GM04504 (cell line): ENCODE data around the gene ABCG8.

Experiments used
- DNase-seq: peaks from one replicate; pipeline ENCODE4 v3.0.0-alpha.2; 2012; ENCODE audit warnings: low read depth

ABCG8 gene

GRCh38 chr2:43925431-43925830 is 86.7 kb downstream of the ABCG8 start:
- no peak for DNase-seq

DNA sequence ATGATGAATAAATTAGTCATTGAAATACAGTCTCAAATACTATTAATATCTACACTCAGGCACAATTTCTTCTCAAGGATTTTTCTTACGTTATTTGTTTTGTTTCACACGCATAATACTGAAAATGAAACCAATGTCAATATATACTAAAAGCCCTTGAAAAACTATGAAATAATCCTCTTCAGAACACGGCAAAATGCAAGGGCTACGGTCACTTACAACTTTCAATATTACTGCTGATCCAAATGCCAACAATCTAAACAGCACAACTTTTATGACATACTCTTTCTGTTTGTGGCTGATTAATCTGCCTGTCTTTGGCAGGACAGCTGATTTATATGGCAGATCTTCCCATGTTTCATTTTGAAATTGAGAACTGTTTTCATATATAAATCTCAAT is 88.7 kb downstream of the ABCG8 start:
- DNase-seq: no peak

- no peak for DNase-seq
Observed at GRCh38 chr2:43931293-43931692, 92.5 kb downstream of the ABCG8 start.
